NCI-H1694 treated with DMSO at 0.1 percent for 48 hours (cell line): ENCODE data around the gene NUP205.
A peak's percentile ranks its signal among the peaks of the same experiment; 100 is the strongest.

Experiments
- DNase-seq: peaks from one replicate; lab custom pipeline; 2025; lab: John Stamatoyannopoulos, UW

NUP205 gene

GRCh38 chr7:135557455-135558336 is at the start of gene NUP205:
Gene NUP205, plus strand, starts transcription at chr7:135557917. Its CDS starts 28 bp downstream, at chr7:135557945.
- DNase-seq = peak; percentile 90

- DNase-seq = peak; percentile 9
Measured at GRCh38 chr7:135508883-135509588, 48.7 kb upstream of the NUP205 start.

GRCh38 chr7:135509589-135509838 is 48.2 kb upstream of the NUP205 start:
- no peak for DNase-seq

GRCh38 chr7:135509839-135510591 is 47.7 kb upstream of the NUP205 start, which contains the start of gene CNOT4:
Gene CNOT4, minus strand, starts transcription at chr7:135510102. Its CDS starts 71,771 bp downstream, at chr7:135438331.
- DNase-seq = peak; percentile 94

GRCh38 chr7:135510592-135511183 is 47.0 kb upstream of the NUP205 start:
- peak; percentile 42 for DNase-seq

- DNase-seq = peak; percentile 74
Measured at GRCh38 chr7:135512135-135512887, 45.4 kb upstream of the NUP205 start.

GRCh38 chr7:135514856-135515255 is 42.9 kb upstream of the NUP205 start:
- DNase-seq = no peak

- no peak for DNase-seq
Measured at GRCh38 chr7:135517060-135517459, 40.7 kb upstream of the NUP205 start.

GRCh38 chr7:135518748-135519147 is 39.0 kb upstream of the NUP205 start:
- DNase-seq = no peak

- no peak for DNase-seq
Measured at GRCh38 chr7:135519233-135519688, 38.5 kb upstream of the NUP205 start.

GRCh38 chr7:135519871-135520270 is 37.8 kb upstream of the NUP205 start:
- DNase-seq = no peak

GRCh38 chr7:135522509-135522908 is 35.2 kb upstream of the NUP205 start:
- DNase-seq = no peak

GRCh38 chr7:135523146-135523545 is 34.6 kb upstream of the NUP205 start:
- DNase-seq = no peak

- DNase-seq = no peak
Measured at GRCh38 chr7:135525426-135525825, 32.3 kb upstream of the NUP205 start.

- no peak for DNase-seq
Measured at GRCh38 chr7:135527025-135527424, 30.7 kb upstream of the NUP205 start.

- DNase-seq = no peak
Measured at GRCh38 chr7:135536150-135536549, 21.6 kb upstream of the NUP205 start.

- DNase-seq = no peak
Measured at GRCh38 chr7:135537453-135537852, 20.3 kb upstream of the NUP205 start.

- no peak for DNase-seq
Measured at GRCh38 chr7:135537905-135538304, 19.8 kb upstream of the NUP205 start.

GRCh38 chr7:135538376-135538775 is 19.3 kb upstream of the NUP205 start:
- no peak for DNase-seq

GRCh38 chr7:135539629-135540028 is 18.1 kb upstream of the NUP205 start:
- no peak for DNase-seq

GRCh38 chr7:135541029-135541428 is 16.7 kb upstream of the NUP205 start:
- DNase-seq = no peak
